Psoas muscle (tissue), 8 donors: ENCODE measurements around the gene MYO1B. TPM values are rescaled to one million over a fixed set of nuclear protein-coding genes. Genes with fewer than 3 reads are reported as not detected.

Experiments used
- ATAC-seq, 4 donors: fragments of 200-7000 bp; cut with Tn5 transposase; one replicate each; pipeline ENCODE4 v1.9.1; 2020; ENCODE audit warnings: moderate library complexity in 3 of 4, mild to moderate bottlenecking in 2 of 4
- DNase-seq, 2 donors: peaks; one replicate each; pipeline ENCODE4 v3.0.0-alpha.2; 2020
- H3K27ac ChIP-seq: fragments of 200-600 bp; one replicate; pipeline ENCODE4 v1.8.0; 2022
- H3K27me3 ChIP-seq, 3 donors: fragments of 200-600 bp in 1 of 3; one replicate each; pipeline versions ENCODE4 v1.6.1 to v1.8.0; 2013 to 2022; ENCODE audit warnings: low read length in 2 of 3, mild to moderate bottlenecking in 2 of 3, moderate library complexity in 1 of 3; ENCODE audit not compliant: insufficient read depth in 3 of 3
- H3K36me3 ChIP-seq, 2 donors: fragments of 200-600 bp in 1 of 2; one replicate each; pipeline versions ENCODE4 v1.6.1 to v1.8.0; 2013 to 2022; ENCODE audit warnings: low read depth in 1 of 2, mild to moderate bottlenecking in 1 of 2, moderate library complexity in 1 of 2; ENCODE audit not compliant: insufficient read depth in 1 of 2
- H3K4me1 ChIP-seq: fragments of 200-600 bp; one replicate; pipeline ENCODE4 v1.8.0; 2022
- H3K4me3 ChIP-seq: fragments of 200-600 bp; one replicate; pipeline ENCODE4 v1.8.0; 2022; ENCODE audit warnings: mild to moderate bottlenecking
- H3K9me3 ChIP-seq: fragments of 200-600 bp; one replicate; pipeline ENCODE4 v1.8.0; 2022
- CTCF ChIP-seq: fragments of 200-600 bp; IDR thresholded peaks from one replicate; pipeline ENCODE4 v1.8.0; 2022; ENCODE audit warnings: antibody characterized with exemption
- WGBS, 3 donors: extraction: QIAGEN DNeasy Blood & Tissue Kit; methylation state at CpG; one replicate each; pipeline versions ENCODE4 v1.1.6 to v1.1.7; 2013; 5-methylcytosine and 5-hydroxymethylcytosine counted together
- intact Hi-C, 2 donors: fragments of 100-400 bp; cut with DNase I; formaldehyde crosslinking; loops; one replicate each; pipeline versions ENCODE4 v1.11.0 to v1.14.2; 2022
- polyA plus RNA-seq, 3 donors: library from polyadenylated mRNA; stranded (reverse); fragments of 200-250 nt; gene quantifications; one replicate each; pipeline ENCODE4 v1.2.3, GENCODE V29; 2013
- total RNA-seq, 4 donors: library from RNA; stranded (reverse); fragmentation: NEBNext Ultra II Directional in 2 of 4; extraction: Animal tissue kit (Norgen Biotek cat#: 25700) in 2 of 4; gene quantifications; one replicate each; pipeline versions ENCODE4 v1.2.1 to v1.2.4, GENCODE V29; 2021 to 2023
- donor health status: healthy with polysubstance abuse.
- donor health status: DM: no; HTN: no; CAD: no; lungs with moderate emphysema.
- donor health status: Bipolar disorder and iron deficiency.
- donor health status: healthy.
- donor health status: DM: yes; HTN: yes; CAD: no.
- donor health status: DM: no; HTN: no; CAD: no.
- donor health status: DM: no; HTN: no; CAD: no.
- donor health status: DM: yes; HTN: yes; CAD: no.

The MYO1B gene
- total and polyA plus RNA-seq, 7 donors: 4.4 to 14.1 (median 7.9) TPM

- ATAC-seq (no peak), DNase-seq (no peak)
- WGBS, 3 donors: 94 to 95% (median 95%) methylated on average over 2 of the region's 2 CpGs
- H3K4me1 ChIP-seq: no peaks in the 10 kb centered on the region
- no peak for TF ChIP-seq CTCF
- no peaks in the 10 kb centered on the region for H3K9me3 ChIP-seq
- H3K4me3 ChIP-seq: no peak overlapping the region
- H3K27ac ChIP-seq: no peak overlapping the region
- intact Hi-C loops: no loop called here
- no peaks in the 10 kb centered on the region for H3K27me3 ChIP-seq
- H3K36me3 ChIP-seq: no peaks in the 10 kb centered on the region
These were observed 115.7 kb downstream of the MYO1B start for GRCh38 chr2:191360918-191361317.

GRCh38 chr2:191362841-191363240 is 117.6 kb downstream of the MYO1B start:
- Histone ChIP-seq H3K4me3 (no peak overlapping the region), H3K27ac (no peak overlapping the region), H3K36me3 (no peaks in the 10 kb centered on the region), H3K27me3 (no peaks in the 10 kb centered on the region), H3K4me1 (no peaks in the 10 kb centered on the region), H3K9me3 (no peaks in the 10 kb centered on the region)
- no peak for TF ChIP-seq CTCF
- ATAC-seq: no peak
- no peak for DNase-seq
- WGBS, 3 donors: 83 to 90% (median 85%) methylated on average over 2 of the region's 2 CpGs
- intact Hi-C loops: no loop called here

GRCh38 chr2:191363267-191363666 is 118.1 kb downstream of the MYO1B start:
- Histone ChIP-seq H3K4me3 (no peak overlapping the region), H3K27ac (no peak overlapping the region), H3K4me1 (no peaks in the 10 kb centered on the region), H3K9me3 (no peaks in the 10 kb centered on the region), H3K27me3 (no peaks in the 10 kb centered on the region), H3K36me3 (no peaks in the 10 kb centered on the region)
- TF ChIP-seq CTCF: no peak
- WGBS, 3 donors: 88 to 94% (median 88%) methylated on average over 3 of the region's 3 CpGs
- DNase-seq (no peak), ATAC-seq (no peak)
- intact Hi-C loops: no loop called here

- Histone ChIP-seq H3K27ac (no peak overlapping the region), H3K4me1 (no peaks in the 10 kb centered on the region), H3K36me3 (no peaks in the 10 kb centered on the region), H3K9me3 (no peaks in the 10 kb centered on the region), H3K4me3 (no peak overlapping the region), H3K27me3 (no peaks in the 10 kb centered on the region)
- WGBS, 3 donors: 92 to 98% (median 95%) methylated on average over 2 of the region's 2 CpGs
- DNase-seq (no peak), ATAC-seq (no peak)
- intact Hi-C loops: no loop called here
- TF ChIP-seq CTCF: no peak
These were observed 119.9 kb downstream of the MYO1B start for GRCh38 chr2:191365089-191365488.

GRCh38 chr2:191366199-191366598 is 121.0 kb downstream of the MYO1B start:
- H3K27ac ChIP-seq: no peak overlapping the region
- H3K4me1 ChIP-seq: no peaks in the 10 kb centered on the region
- 27 to 43% (median 39%) methylated on average over 1 of the region's 1 CpG for WGBS, 3 donors
- H3K9me3 ChIP-seq: no peaks in the 10 kb centered on the region
- no peak for TF ChIP-seq CTCF
- H3K4me3 ChIP-seq: no peak overlapping the region
- no peak for ATAC-seq
- DNase-seq: no peak
- H3K27me3 ChIP-seq: no peaks in the 10 kb centered on the region
- no peaks in the 10 kb centered on the region for H3K36me3 ChIP-seq
- intact Hi-C loops: no loop called here
